ENCODE data around the gene SPON1.

Gene SPON1

GRCh38 chr11:14109742-14110141 is 147.2 kb downstream of the SPON1 start:
- H3K4me1 ChIP-seq (ENCODE audit: insufficient read depth, low read length) = no peaks in the 10 kb centered on the region; the same call in 1 of the 2 replicates
- H3K9ac ChIP-seq (ENCODE audit: low read depth, low read length) = no peak overlapping the region
- no peaks in the 10 kb centered on the region for H3K36me3 ChIP-seq (ENCODE audit: insufficient read depth, low read length)
- no peaks in the 10 kb centered on the region; the same call in 1 of the 2 replicates for H3K9me3 ChIP-seq (ENCODE audit: control insufficient read depth, insufficient read depth, low read length)

- no peak overlapping the region for H3K9ac ChIP-seq (ENCODE audit: low read depth, low read length)
- no peaks in the 10 kb centered on the region for H3K36me3 ChIP-seq (ENCODE audit: insufficient read depth, low read length)
- H3K4me1 ChIP-seq (ENCODE audit: insufficient read depth, low read length) = no peaks in the 10 kb centered on the region; the same call in 1 of the 2 replicates
- no peaks in the 10 kb centered on the region; the same call in 1 of the 2 replicates for H3K9me3 ChIP-seq (ENCODE audit: control insufficient read depth, insufficient read depth, low read length)
Measured at GRCh38 chr11:14110629-14111028, 148.1 kb downstream of the SPON1 start.

GRCh38 chr11:14111496-14111895 is 149.0 kb downstream of the SPON1 start:
- H3K9me3 ChIP-seq (ENCODE audit: control insufficient read depth, insufficient read depth, low read length) = no peaks in the 10 kb centered on the region; the same call in 1 of the 2 replicates
- H3K4me1 ChIP-seq (ENCODE audit: insufficient read depth, low read length) = no peaks in the 10 kb centered on the region
- no peaks in the 10 kb centered on the region for H3K36me3 ChIP-seq (ENCODE audit: insufficient read depth, low read length)
- no peak overlapping the region for H3K9ac ChIP-seq (ENCODE audit: low read depth, low read length)

- Histone ChIP-seq H3K36me3 (ENCODE audit: insufficient read depth, low read length) (no peaks in the 10 kb centered on the region), H3K9me3 (ENCODE audit: control insufficient read depth, insufficient read depth, low read length) (no peaks in the 10 kb centered on the region; the same call in 1 of the 2 replicates), H3K9ac (ENCODE audit: low read depth, low read length) (no peak overlapping the region), H3K4me1 (ENCODE audit: insufficient read depth, low read length) (no peaks in the 10 kb centered on the region)
Measured at GRCh38 chr11:14112721-14113120, 150.2 kb downstream of the SPON1 start.

- H3K9ac ChIP-seq (ENCODE audit: low read depth, low read length) = no peak overlapping the region
- H3K4me1 ChIP-seq (ENCODE audit: insufficient read depth, low read length) = no peaks in the 10 kb centered on the region
- no peaks in the 10 kb centered on the region for H3K36me3 ChIP-seq (ENCODE audit: insufficient read depth, low read length)
- no peaks in the 10 kb centered on the region; the same call in 1 of the 2 replicates for H3K9me3 ChIP-seq (ENCODE audit: control insufficient read depth, insufficient read depth, low read length)
Measured at GRCh38 chr11:14114269-14114668, 151.7 kb downstream of the SPON1 start.

- Histone ChIP-seq H3K4me1 (ENCODE audit: insufficient read depth, low read length) (no peaks in the 10 kb centered on the region), H3K9ac (ENCODE audit: low read depth, low read length) (no peak overlapping the region), H3K36me3 (ENCODE audit: insufficient read depth, low read length) (no peaks in the 10 kb centered on the region), H3K9me3 (ENCODE audit: control insufficient read depth, insufficient read depth, low read length) (no peaks in the 10 kb centered on the region; the same call in 1 of the 2 replicates)
Measured at GRCh38 chr11:14114786-14115185, 152.3 kb downstream of the SPON1 start.

- no peaks in the 10 kb centered on the region for H3K9me3 ChIP-seq (ENCODE audit: control insufficient read depth, insufficient read depth, low read length)
- no peaks in the 10 kb centered on the region for H3K36me3 ChIP-seq (ENCODE audit: insufficient read depth, low read length)
- no peaks in the 10 kb centered on the region for H3K4me1 ChIP-seq (ENCODE audit: insufficient read depth, low read length)
- no peak overlapping the region for H3K9ac ChIP-seq (ENCODE audit: low read depth, low read length)
Measured at GRCh38 chr11:14117632-14118031, 155.1 kb downstream of the SPON1 start.

- Histone ChIP-seq H3K36me3 (ENCODE audit: insufficient read depth, low read length) (no peaks in the 10 kb centered on the region), H3K9ac (ENCODE audit: low read depth, low read length) (no peak overlapping the region)
Measured at GRCh38 chr11:14118072-14118471, 155.5 kb downstream of the SPON1 start.

GRCh38 chr11:14119357-14119756 is 156.8 kb downstream of the SPON1 start:
- Histone ChIP-seq H3K36me3 (ENCODE audit: insufficient read depth, low read length) (no peaks in the 10 kb centered on the region), H3K4me1 (ENCODE audit: insufficient read depth, low read length) (no peaks in the 10 kb centered on the region), H3K9me3 (ENCODE audit: control insufficient read depth, insufficient read depth, low read length) (no peaks in the 10 kb centered on the region), H3K9ac (ENCODE audit: low read depth, low read length) (no peak overlapping the region)

More at GRCh38 chr11:14118072-14118471, 155.5 kb downstream of the SPON1 start:
- no peaks in the 10 kb centered on the region for H3K9me3 ChIP-seq (ENCODE audit: control insufficient read depth, insufficient read depth, low read length)
- H3K4me1 ChIP-seq (ENCODE audit: insufficient read depth, low read length) = no peaks in the 10 kb centered on the region

- Histone ChIP-seq H3K9me3 (ENCODE audit: control insufficient read depth, insufficient read depth, low read length) (no peaks in the 10 kb centered on the region; the same call in 1 of the 2 replicates), H3K36me3 (ENCODE audit: insufficient read depth, low read length) (no peaks in the 10 kb centered on the region), H3K9ac (ENCODE audit: low read depth, low read length) (no peak overlapping the region), H3K4me1 (ENCODE audit: insufficient read depth, low read length) (no peaks in the 10 kb centered on the region)
Measured at GRCh38 chr11:14124350-14124749, 161.8 kb downstream of the SPON1 start.

GRCh38 chr11:14124886-14125285 is 162.4 kb downstream of the SPON1 start:
- no peak overlapping the region for H3K9ac ChIP-seq (ENCODE audit: low read depth, low read length)
- no peaks in the 10 kb centered on the region for H3K4me1 ChIP-seq (ENCODE audit: insufficient read depth, low read length)
- no peaks in the 10 kb centered on the region; the same call in 1 of the 2 replicates for H3K9me3 ChIP-seq (ENCODE audit: control insufficient read depth, insufficient read depth, low read length)
- no peaks in the 10 kb centered on the region for H3K36me3 ChIP-seq (ENCODE audit: insufficient read depth, low read length)

GRCh38 chr11:14125529-14125928 is 163.0 kb downstream of the SPON1 start:
- Histone ChIP-seq H3K9ac (ENCODE audit: low read depth, low read length) (no peak overlapping the region), H3K36me3 (ENCODE audit: insufficient read depth, low read length) (no peaks in the 10 kb centered on the region), H3K9me3 (ENCODE audit: control insufficient read depth, insufficient read depth, low read length) (no peaks in the 10 kb centered on the region; the same call in 1 of the 2 replicates), H3K4me1 (ENCODE audit: insufficient read depth, low read length) (no peaks in the 10 kb centered on the region)

GRCh38 chr11:14127679-14128078 is 165.2 kb downstream of the SPON1 start:
- Histone ChIP-seq H3K4me1 (ENCODE audit: insufficient read depth, low read length) (0 out of 2 replicates have a peak, but pooled peaks cover 6% of the 10 kb centered on the region), H3K9me3 (ENCODE audit: control insufficient read depth, insufficient read depth, low read length) (no peaks in the 10 kb centered on the region; the same call in 1 of the 2 replicates), H3K36me3 (ENCODE audit: insufficient read depth, low read length) (no peaks in the 10 kb centered on the region), H3K9ac (ENCODE audit: low read depth, low read length) (no peak overlapping the region)

- Histone ChIP-seq H3K36me3 (ENCODE audit: insufficient read depth, low read length) (no peaks in the 10 kb centered on the region), H3K4me1 (ENCODE audit: insufficient read depth, low read length) (0 out of 2 replicates have a peak, but pooled peaks cover 6% of the 10 kb centered on the region), H3K9me3 (ENCODE audit: control insufficient read depth, insufficient read depth, low read length) (no peaks in the 10 kb centered on the region; the same call in 1 of the 2 replicates), H3K9ac (ENCODE audit: low read depth, low read length) (no peak overlapping the region)
Measured at GRCh38 chr11:14132312-14132711, 169.8 kb downstream of the SPON1 start.

- Histone ChIP-seq H3K9me3 (ENCODE audit: control insufficient read depth, insufficient read depth, low read length) (no peaks in the 10 kb centered on the region), H3K36me3 (ENCODE audit: insufficient read depth, low read length) (no peaks in the 10 kb centered on the region), H3K9ac (ENCODE audit: low read depth, low read length) (no peak overlapping the region), H3K4me1 (ENCODE audit: insufficient read depth, low read length) (0 out of 2 replicates have a peak, but pooled peaks cover 6% of the 10 kb centered on the region)
Measured at GRCh38 chr11:14133381-14133780, 170.9 kb downstream of the SPON1 start.

Data from ES-I3 (cell line).